ENCODE measurements around the gene ZBTB40.

DNA sequence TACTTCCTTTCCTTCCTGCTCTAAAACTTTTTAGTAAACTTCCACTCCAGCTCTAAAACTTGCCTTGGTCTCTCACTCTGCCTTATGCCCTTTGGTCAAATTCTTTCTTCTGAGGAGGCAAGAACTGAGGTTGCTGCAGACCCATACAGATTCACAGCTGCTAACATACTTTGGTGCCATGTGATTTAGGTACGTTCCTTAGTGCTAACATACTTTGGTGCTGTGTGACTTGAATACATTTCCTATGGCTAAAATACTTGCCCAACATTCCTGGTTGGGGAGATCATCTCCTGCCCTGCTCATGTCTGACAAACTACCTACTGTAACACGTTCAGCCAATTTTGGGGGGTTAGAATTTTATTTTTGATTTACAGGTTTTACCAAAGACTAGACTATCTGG is 6.8 kb upstream of the ZBTB40 start:
- TF ChIP-seq, protein P1, sequence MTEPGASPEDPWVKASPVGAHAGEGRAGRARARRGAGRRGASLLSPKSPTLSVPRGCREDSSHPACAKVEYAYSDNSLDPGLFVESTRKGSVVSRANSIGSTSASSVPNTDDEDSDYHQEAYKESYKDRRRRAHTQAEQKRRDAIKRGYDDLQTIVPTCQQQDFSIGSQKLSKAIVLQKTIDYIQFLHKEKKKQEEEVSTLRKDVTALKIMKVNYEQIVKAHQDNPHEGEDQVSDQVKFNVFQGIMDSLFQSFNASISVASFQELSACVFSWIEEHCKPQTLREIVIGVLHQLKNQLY (CRISPR knock-in tag; IDR thresholded peaks at IDR 0.05) = no peak
- TF ChIP-seq ESRRA (CRISPR knock-in tag; IDR thresholded peaks at IDR 0.05; ENCODE audit: borderline replicate concordance) (no peak), CBFB (CRISPR knock-in tag; IDR thresholded peaks at IDR 0.05; ENCODE audit: low read depth) (no peak), IRF2 (CRISPR knock-in tag; IDR thresholded peaks at IDR 0.05; ENCODE audit: borderline replicate concordance, low read depth) (no peak), ETV6 (CRISPR knock-in tag; IDR thresholded peaks at IDR 0.05) (no peak), FOXP1 (CRISPR knock-in tag; IDR thresholded peaks at IDR 0.05; ENCODE audit: borderline replicate concordance) (no peak), SP1 (CRISPR knock-in tag; conservative IDR thresholded peaks at IDR 0.05) (no peak), OVOL2 (CRISPR knock-in tag; IDR thresholded peaks at IDR 0.05; ENCODE audit: borderline replicate concordance) (no peak)
- TF ChIP-seq, protein P2, sequence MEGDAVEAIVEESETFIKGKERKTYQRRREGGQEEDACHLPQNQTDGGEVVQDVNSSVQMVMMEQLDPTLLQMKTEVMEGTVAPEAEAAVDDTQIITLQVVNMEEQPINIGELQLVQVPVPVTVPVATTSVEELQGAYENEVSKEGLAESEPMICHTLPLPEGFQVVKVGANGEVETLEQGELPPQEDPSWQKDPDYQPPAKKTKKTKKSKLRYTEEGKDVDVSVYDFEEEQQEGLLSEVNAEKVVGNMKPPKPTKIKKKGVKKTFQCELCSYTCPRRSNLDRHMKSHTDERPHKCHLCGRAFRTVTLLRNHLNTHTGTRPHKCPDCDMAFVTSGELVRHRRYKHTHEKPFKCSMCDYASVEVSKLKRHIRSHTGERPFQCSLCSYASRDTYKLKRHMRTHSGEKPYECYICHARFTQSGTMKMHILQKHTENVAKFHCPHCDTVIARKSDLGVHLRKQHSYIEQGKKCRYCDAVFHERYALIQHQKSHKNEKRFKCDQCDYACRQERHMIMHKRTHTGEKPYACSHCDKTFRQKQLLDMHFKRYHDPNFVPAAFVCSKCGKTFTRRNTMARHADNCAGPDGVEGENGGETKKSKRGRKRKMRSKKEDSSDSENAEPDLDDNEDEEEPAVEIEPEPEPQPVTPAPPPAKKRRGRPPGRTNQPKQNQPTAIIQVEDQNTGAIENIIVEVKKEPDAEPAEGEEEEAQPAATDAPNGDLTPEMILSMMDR (IDR thresholded peaks at IDR 0.05) = no peak
- TF ChIP-seq, protein P3, sequence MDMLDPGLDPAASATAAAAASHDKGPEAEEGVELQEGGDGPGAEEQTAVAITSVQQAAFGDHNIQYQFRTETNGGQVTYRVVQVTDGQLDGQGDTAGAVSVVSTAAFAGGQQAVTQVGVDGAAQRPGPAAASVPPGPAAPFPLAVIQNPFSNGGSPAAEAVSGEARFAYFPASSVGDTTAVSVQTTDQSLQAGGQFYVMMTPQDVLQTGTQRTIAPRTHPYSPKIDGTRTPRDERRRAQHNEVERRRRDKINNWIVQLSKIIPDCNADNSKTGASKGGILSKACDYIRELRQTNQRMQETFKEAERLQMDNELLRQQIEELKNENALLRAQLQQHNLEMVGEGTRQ (CRISPR knock-in tag; IDR thresholded peaks at IDR 0.05) = no peak
- TF ChIP-seq, protein P4, sequence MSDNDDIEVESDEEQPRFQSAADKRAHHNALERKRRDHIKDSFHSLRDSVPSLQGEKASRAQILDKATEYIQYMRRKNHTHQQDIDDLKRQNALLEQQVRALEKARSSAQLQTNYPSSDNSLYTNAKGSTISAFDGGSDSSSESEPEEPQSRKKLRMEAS (CRISPR knock-in tag; IDR thresholded peaks at IDR 0.05) = no peak
- TF ChIP-seq, protein P5, sequence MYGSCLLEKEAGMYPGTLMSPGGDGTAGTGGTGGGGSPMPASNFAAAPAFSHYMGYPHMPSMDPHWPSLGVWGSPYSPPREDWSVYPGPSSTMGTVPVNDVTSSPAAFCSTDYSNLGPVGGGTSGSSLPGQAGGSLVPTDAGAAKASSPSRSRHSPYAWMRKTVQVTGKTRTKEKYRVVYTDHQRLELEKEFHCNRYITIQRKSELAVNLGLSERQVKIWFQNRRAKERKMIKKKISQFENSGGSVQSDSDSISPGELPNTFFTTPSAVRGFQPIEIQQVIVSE (CRISPR knock-in tag; IDR thresholded peaks at IDR 0.05; ENCODE audit: borderline replicate concordance) = no peak
- TF ChIP-seq, protein P6, sequence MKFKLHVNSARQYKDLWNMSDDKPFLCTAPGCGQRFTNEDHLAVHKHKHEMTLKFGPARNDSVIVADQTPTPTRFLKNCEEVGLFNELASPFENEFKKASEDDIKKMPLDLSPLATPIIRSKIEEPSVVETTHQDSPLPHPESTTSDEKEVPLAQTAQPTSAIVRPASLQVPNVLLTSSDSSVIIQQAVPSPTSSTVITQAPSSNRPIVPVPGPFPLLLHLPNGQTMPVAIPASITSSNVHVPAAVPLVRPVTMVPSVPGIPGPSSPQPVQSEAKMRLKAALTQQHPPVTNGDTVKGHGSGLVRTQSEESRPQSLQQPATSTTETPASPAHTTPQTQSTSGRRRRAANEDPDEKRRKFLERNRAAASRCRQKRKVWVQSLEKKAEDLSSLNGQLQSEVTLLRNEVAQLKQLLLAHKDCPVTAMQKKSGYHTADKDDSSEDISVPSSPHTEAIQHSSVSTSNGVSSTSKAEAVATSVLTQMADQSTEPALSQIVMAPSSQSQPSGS (CRISPR knock-in tag; IDR thresholded peaks at IDR 0.05; ENCODE audit: borderline replicate concordance, low read depth) = no peak
